NCI-H2107 treated with DMSO at 0.1 percent for 48 hours (cell line): Measurements from ENCODE around the gene ATRX.
"Not testable (repeated sequence)": the region's sequence is repeated elsewhere in the genome, so short reads cannot be mapped to it uniquely, and the experiment has no call there.

Experiments
- DNase-seq: peaks from one replicate; lab custom pipeline; 2025; ENCODE audit not compliant: unreplicated experiment; lab: John Stamatoyannopoulos, UW

ATRX gene

DNA sequence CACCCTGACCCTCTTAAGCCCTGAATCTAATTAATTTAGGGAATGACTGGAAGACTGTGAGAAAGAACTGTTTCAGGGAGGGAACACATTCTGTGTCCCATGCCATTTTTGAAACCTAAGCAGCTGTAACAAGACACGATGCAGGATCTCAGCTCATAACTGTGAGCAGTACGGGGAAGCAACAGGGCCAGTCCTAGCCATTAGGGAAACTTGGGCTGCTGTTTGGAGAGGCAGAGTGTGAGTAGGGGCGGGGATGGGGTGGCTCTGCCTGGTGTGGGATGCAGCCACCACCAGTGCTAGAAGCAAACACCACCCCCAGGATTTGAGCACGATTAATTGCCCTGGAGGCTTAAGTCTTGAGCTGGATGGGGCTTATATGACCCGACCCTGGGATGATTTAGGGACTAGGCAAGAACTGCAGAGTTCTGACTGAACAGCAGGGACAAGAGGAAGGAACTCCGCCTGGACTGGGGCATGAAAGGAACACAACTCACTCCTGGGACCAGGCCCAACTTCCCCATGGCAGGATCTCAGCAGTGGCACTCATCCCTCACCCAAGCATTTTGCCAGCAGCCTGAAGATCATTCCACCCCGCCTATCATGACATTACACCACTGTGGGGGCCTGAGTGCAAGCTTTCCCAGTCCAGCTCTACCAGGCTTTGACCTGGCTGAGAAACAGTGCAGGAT is 43.1 kb downstream of the ATRX start:
- DNase-seq = no peak

DNA sequence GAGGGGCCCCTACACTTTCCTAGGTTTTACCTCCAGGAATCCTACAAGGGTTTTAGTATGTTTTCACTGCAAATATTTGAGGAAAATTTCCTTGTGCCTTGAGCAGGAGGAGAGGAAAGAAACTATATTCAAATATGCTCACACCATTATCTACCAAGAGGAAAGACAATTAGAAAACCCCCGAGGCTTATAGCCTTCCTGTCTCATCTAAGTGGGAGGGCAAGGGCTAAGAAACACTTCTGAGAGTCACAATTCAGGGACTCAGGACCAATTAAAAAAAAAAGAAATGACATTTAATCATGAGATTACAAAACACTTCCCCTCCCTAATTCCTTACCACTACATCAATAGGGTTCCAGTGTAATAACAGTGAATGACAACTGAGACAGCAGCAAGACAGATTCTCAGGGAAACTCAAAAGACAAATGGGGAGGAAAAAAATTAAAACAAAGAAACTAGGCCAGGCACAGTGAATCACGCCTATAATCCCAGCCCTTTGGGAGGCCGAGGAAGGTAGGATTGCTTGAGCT is 45.6 kb downstream of the ATRX start:
- DNase-seq = no peak

DNA sequence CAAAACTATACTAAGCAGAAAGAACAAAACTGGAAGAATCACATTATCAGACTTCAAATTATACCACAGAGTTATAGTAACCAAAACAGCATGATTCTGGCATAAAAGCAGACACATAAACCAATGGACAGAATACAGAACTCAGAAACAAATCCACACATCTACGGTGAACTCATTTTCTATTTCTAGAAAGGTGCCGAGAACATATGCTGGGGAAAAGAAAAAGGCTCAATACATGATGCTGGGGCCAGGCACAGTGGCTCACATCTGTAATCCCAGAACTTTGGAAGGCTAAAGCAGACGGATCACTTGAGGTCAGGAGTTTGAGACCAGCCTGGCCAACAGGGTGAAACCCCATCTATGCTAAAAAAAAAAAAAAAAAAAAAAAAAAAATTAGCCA is 52.7 kb downstream of the ATRX start:
- no peak for DNase-seq

DNA sequence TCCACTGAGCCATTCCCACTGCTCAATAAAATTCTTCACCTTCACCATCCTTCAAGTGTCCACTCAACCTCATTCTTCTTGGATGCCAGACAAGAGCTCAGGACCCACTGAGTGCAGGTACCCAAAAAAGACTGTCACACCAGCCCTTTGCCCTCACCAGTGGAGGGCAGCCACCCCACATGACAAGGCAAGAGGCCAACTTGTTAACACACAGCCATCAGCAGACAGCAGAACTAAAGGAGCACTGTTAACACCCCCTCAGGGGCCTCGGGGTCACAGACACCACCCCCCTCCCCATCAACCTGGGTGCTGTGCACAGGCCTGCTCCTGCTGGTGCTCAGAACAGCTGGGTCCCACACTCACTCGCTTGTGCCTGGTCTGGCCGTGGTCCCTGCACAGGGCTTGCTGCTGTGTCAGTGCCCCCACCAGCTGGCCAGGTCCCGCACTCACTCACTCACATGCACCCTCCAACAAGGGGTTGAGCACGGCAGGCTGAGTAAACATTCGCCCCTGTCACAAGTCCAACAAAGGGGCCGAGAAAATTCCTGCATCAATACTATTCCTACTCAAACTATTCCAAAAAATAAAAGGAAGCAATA is 54.1 kb downstream of the ATRX start:
- DNase-seq = no peak

DNA sequence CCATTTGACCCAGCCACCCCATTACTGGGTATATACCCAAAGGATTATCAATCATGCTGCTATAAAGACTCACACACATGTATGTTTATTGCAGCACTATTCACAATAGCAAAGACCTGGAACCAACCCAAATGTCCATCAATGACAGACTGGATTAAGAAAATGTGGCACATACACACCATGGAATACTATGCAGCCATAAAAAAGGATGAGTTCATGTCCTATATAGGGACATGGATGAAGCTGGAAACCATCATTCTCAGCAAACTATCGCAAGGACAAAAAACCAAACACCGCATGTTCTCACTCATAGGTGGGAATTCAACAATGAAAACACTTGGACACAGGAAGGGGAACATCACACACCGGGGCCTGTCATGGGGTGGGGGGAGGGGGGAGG is 59.9 kb downstream of the ATRX start:
- DNase-seq = not testable (repeated sequence)

DNA sequence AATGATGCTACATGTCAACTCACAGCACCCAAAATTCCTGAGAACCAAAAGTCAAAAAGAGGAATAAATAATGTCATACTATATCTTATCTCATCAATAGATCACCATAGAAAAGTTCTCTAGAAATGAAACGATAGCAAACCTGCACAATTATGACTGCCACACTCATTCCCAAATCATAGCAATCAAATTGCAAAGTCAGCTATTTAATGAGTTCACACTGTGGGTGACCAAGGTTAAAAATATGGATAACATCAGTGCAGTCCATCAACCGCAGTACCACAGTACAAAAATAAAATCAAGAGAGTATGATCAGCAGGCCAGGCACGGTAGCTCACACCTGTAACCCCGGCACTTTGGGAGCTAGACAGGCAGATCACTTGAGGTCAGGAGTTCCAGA is 62.3 kb downstream of the ATRX start:
- no peak for DNase-seq

DNA sequence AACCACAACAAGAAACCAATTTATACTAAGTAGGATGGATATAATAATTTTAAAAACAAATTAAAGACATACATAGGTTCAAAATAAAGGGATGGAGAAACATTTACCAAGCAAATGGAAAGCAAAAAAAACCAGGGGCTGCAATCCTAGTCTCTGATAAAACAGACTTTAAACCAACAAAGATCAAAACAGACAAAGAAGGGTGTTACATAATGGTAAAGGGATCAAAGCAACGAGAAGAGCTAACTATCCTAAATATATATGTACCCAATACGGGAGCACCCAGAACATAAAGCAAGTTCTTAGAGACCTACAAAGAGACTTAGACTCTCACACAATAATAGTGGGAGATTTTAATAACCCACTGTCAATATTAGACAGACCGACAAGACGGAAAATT is 66.6 kb downstream of the ATRX start:
- DNase-seq = no peak

DNA sequence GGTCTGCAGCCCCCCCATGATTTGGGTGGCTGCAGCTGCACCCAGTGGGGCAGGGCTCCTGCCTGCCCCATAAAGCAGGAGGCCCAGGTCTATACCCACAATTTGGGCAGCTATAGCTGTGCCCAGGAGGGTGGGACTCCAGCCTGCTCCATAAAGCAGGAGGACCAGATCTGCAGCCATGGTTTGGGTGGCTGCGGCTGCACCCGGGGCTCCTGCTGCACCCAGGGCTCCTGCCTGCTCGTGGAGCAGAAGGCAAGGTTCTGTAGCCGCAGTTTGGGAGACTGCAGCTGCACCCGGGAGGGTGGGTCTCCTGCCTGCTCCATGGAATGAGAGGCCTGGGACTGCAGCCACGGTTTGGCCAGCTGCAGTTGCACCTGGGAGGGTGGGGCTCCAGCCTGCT is 81.1 kb downstream of the ATRX start:
- DNase-seq = no peak

DNA sequence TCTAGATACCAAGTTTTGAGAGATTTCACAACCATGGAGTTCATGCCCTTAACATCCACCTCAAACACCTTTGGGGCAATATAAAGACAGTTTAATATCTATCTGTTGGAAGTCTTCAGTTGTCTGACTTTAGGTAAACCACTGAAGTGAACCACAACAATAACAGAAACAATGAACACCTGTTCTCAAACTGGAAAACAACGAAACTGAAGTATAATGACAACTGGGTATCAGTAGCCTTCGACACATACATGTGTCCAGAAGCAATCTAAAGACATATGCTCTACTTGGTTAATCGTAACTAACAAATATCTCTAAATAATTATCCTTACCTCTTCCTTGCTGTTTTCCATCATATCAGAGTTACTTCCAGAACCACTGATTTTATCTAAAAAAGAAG is 87.8 kb downstream of the ATRX start:
- no peak for DNase-seq

DNA sequence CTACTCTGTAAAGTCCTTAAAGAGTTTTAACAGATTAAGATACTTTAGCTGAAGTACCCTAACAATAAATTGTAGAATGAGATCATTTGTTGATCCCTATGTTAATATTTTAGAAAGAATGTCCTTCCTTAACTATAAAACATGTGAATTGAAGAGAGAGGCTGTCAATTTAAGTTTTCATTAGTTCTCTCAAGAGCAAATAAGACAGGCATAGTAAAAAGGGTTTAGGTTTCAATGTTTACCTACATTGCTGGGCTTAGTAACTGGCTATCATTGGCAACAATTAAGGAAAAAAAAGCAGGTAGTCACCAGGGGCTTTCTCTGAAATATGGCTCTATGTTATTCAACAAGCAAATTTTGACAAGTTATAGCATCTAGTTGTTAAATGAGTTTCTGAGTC is 91.5 kb downstream of the ATRX start:
- peak; percentile 11 for DNase-seq

DNA sequence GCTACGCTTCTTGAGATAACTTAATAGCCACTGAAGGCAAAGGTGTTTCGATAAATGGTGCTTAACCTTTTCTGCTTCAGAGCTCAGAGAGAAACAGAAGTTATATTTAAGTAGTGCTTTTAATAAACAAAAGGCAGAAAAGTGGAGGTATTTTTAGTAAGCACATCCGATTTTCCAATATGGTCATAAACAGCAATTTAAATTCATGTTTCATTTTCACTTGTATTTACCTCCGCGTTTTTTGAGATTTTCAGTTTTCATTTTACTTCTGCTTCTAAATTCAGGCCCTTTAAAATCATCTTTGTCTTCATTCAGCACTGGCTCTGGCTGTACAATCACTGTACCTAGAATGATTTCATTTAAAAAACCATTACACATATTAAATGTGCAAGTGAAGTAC is 92.4 kb downstream of the ATRX start:
- DNase-seq = no peak

DNA sequence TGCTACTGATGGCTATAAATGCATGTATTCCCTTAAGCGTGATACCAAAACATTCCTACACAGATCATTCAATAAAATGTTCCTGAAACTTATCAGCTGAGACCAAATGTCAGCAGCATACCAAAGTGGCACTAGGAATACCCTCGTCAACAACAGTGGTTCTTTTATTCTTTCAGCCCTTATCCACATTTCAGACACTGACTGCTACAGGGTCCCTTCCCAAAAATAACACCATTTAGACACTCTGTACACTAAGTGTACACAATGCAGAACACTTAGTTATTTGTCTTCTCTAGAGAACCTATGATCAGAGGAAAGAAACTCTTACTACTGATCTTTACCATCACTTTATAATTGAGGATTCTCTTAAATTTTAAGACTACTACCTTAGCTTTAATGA is 94.1 kb downstream of the ATRX start:
- DNase-seq = no peak

DNA sequence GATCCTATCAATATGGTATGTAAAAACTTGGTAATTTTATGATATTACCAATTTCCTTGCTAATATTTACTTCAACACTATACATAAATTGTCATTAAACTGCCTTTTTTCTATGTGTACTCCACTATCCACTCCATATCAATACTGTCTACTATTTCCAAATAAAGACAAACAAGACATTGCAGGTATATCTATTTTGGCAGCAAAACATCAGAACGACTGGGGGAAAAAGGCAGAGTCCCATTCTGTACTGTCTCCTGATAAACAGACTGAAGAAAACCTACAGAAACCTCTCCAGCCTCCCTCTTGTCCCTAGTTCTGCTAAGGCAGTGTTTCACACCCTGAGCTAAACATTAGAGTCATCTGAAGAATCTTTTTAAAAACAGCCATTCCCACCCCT is 96.6 kb downstream of the ATRX start:
- DNase-seq = no peak

DNA sequence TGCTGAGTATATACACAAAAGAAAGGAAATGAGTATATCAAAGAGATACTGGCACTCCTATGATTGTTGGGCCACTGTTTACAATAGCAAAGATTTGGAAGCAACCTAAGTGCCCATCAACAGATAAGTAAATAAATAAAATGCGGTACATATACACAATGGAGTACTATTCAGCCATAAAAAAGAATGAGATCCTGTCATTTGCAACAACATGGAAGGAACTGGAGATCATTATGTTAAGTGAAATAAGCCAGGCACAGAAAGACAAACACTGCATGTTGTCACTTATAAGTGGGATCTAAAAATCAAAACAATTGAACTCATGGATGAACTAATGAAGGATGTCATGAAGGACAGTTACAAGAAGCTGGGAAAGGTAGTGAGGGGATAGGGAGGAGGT is 100.3 kb downstream of the ATRX start:
- not testable (repeated sequence) for DNase-seq

DNA sequence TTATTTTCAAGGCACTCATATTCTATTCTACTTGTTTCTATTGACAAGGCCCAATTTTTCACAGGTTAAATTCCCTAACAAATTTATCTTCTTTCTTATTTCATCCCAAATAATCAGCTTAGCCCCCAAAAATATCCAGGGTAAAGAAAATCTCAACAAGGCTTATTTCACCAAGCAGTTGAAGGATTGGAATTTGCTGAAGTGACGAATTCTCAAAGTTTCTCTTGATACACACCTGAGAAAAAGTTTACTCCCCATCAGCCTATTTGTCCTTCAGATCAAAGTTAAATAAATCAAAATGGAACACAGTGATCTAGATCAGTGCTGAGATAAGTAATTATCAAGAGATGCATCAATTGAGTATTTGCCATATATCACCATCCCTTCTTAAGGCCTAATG is 106.9 kb downstream of the ATRX start:
- DNase-seq = no peak

DNA sequence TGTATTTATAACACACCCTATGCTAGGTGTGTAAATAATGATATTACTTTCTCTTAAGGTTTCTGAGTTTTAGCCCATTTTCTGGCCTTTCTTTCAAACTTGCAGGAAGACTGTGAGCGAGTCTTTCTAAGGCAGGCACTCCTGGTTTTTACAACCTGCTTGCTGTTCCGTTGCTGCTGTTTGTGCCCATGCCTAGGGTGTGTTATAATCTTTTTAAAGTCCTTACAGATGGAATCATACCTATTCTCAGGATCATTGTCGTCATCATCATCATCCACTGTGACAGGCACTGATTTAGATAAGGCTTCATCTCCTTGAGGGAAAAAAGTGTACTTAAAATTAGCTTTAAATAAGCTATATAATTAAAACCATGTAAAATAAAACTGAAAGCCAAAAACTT is 110.0 kb downstream of the ATRX start:
- DNase-seq = no peak

DNA sequence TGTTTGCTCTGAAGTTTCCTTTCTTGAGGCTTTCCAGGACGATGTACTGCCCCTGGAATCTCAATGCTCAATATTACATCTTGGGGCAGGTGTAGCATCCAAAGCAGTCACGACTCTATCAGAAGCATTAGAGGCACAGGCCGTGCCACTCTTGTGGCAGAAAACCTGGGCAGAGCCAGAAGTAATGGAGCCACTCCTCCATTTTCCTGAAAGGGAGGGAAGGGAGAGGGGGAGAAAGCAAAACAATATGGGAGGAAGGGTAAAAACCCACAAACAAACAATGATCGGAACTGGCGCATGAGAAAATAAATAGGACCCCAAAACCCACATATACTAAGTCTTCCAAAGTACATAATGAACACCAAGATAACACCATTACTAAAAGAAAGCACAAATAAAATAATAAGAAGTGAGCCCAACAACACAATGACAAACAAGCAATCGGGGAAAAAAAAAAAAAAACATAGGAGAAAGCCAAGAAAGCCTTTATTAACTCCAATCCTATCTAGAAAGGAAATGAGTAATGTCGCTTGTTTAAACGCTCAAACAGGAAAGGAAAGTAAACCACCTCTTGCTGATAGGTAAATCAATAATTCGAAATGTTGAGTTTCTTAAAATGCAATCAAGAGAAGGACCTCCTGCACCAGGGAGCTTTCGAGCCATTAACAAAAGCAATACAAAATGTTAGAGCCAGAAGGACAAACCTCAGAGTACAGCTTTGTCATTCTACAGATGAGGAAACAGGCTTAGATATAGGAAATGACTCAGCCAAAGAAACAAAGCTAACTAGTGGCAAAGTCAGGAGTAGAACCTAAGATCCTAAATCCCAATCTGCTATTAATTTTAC is 117.4 kb downstream of the ATRX start:
- DNase-seq = no peak

DNA sequence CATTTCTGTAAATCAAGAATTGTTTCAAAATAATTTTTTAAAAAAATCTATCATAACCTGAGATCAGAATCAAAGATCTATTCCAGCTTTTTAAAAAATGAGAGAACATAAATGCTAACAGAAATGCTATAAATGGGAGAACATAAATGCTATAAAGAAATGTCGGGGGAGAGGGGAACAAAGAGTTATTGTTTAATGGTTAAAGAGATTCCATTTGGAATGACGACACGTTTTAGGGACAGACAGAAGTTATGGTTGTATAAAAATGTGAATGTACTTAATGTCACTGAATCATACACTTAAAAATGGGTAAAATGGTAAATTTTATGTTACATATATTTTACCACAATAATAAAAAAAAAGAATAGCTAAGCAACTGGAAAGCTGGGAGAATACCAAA is 127.1 kb downstream of the ATRX start:
- DNase-seq = no peak

DNA sequence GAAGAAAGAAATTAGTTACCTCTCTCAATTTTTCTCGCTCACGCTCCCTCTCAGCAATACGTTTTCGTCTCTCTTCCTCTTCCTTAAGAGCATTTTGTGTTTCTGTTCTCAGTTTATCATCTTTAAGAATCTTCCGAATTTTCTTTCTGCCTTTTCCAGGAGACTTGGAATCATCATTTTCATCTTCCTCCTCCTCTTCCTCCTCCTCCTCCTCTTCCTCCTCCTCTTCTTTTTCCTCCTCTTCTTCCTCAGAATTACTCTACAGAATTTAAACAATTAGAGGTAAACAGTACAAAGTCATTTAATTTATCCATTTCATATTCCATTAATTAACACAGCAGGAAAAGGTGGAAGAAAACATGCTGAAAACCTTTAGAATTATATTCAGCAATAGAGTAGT is 133.9 kb downstream of the ATRX start:
- no peak for DNase-seq

DNA sequence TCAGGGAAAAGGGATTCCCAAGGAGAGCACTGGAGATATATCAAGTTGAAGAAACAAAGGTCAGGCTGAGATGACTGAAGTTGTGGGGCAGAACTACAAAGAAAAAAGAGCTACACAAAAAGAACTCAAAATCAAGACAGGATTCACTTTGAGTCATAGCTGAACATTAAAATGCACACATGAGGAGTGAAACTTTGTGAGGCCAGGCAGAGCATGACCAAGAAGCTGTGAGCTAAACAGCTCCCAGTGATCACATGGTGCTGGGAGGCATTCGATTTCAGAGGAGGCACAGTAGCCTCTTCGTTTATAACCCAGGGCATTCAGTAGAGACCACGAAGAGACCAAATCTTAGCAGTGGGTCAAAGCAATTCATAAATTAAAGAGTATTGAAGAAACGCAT is 145.3 kb downstream of the ATRX start:
- DNase-seq = no peak

DNA sequence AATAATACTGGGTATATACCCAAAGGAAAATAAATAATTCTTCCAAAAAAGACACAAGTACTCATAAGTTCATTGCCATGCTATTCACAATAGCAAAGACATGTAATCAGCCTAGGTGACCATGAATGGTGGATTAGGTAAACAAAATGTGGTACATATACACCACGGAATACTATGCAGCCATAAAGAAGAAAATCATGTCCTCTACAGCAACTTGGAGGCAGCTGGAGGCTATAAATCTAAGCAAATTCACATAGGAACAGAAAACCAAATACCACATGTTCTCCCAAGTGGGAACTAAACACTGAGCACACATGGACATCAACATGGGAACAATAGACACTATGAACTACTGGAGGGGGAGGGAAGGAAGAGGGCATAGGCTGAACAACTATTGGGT is 146.2 kb downstream of the ATRX start:
- no peak for DNase-seq

DNA sequence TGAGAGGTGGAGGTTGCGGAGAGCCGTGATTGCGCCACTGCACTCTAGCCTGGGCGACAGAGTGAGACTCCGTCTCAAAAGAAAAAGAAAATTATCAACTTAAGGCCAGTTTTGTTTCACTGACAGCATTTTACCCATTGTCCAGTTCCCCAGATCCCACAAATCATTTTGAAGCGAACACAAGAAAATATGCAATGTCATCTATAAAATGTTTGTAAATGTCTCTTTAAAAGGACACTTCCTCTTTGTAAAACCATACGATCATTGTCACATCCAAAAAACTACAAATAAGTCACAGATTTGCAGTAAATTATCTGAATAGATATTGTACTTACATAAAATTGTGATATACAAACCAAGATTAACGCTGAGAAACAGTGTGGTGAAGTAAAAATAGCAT is 147.6 kb downstream of the ATRX start:
- DNase-seq = no peak
